WERI-Rb-1 (cell line): ENCODE data around the gene STRA8.

ENCODE experiments used
- DNase-seq: peaks from one replicate; pipeline ENCODE4 v3.0.0-alpha.2; 2020
- H3K27ac ChIP-seq: fragments of 250-450 bp; sonication (Bioruptor Pico); 2 replicates; pipeline ENCODE4 v1.5.1; 2020; ENCODE audit warnings: mild to moderate bottlenecking, moderate library complexity
- H3K27me3 ChIP-seq: fragments of 250-450 bp; sonication (Bioruptor Pico); 2 replicates; pipeline ENCODE4 v1.5.1; 2021; ENCODE audit warnings: mild to moderate bottlenecking, low read depth, moderate library complexity; ENCODE audit not compliant: insufficient read depth, severe bottlenecking
- H3K36me3 ChIP-seq: fragments of 250-450 bp; sonication (Bioruptor Pico); 2 replicates; pipeline ENCODE4 v1.5.1; 2020; ENCODE audit warnings: mild to moderate bottlenecking, moderate library complexity
- H3K4me3 ChIP-seq: 2 replicates; pipeline ENCODE4 v1.5.1; 2011; ENCODE audit warnings: low read depth, mild to moderate bottlenecking, control low read depth, low read length
- H3K9me3 ChIP-seq: fragments of 250-450 bp; sonication (Bioruptor Pico); 2 replicates; pipeline ENCODE4 v1.5.1; 2021; ENCODE audit warnings: mild to moderate bottlenecking, moderate library complexity; ENCODE audit not compliant: severe bottlenecking
- TF ChIP-seq, protein P1 (sequence below): IDR thresholded peaks from 2 replicates; pipeline ENCODE4 v1.5.1; 2011; ENCODE audit warnings: low read depth, mild to moderate bottlenecking, control low read depth, inconsistent platforms, low read length

Gene STRA8

GRCh38 chr7:135193615-135194081 is 40.0 kb upstream of the STRA8 start:
- H3K36me3 ChIP-seq, result peaks cover 35% of the 10 kb centered on the region
- H3K4me3 ChIP-seq, result no peak overlapping the region
- H3K9me3 ChIP-seq, result no peaks in the 10 kb centered on the region
- no peak overlapping the region for H3K27ac ChIP-seq
- no peak for DNase-seq
- TF ChIP-seq, protein P1, sequence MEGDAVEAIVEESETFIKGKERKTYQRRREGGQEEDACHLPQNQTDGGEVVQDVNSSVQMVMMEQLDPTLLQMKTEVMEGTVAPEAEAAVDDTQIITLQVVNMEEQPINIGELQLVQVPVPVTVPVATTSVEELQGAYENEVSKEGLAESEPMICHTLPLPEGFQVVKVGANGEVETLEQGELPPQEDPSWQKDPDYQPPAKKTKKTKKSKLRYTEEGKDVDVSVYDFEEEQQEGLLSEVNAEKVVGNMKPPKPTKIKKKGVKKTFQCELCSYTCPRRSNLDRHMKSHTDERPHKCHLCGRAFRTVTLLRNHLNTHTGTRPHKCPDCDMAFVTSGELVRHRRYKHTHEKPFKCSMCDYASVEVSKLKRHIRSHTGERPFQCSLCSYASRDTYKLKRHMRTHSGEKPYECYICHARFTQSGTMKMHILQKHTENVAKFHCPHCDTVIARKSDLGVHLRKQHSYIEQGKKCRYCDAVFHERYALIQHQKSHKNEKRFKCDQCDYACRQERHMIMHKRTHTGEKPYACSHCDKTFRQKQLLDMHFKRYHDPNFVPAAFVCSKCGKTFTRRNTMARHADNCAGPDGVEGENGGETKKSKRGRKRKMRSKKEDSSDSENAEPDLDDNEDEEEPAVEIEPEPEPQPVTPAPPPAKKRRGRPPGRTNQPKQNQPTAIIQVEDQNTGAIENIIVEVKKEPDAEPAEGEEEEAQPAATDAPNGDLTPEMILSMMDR, result no peak
- H3K27me3 ChIP-seq, result no peaks in the 10 kb centered on the region

- Histone ChIP-seq H3K4me3 (no peak overlapping the region), H3K27me3 (no peaks in the 10 kb centered on the region), H3K36me3 (peaks cover 34% of the 10 kb centered on the region), H3K9me3 (no peaks in the 10 kb centered on the region), H3K27ac (no peak overlapping the region)
- TF ChIP-seq, protein P1, result no peak
- no peak for DNase-seq
Observed at GRCh38 chr7:135194494-135195095, 39.0 kb upstream of the STRA8 start.

GRCh38 chr7:135195156-135195555 is 38.5 kb upstream of the STRA8 start:
- Histone ChIP-seq H3K27ac (no peak overlapping the region), H3K4me3 (no peak overlapping the region), H3K36me3 (peaks cover 34% of the 10 kb centered on the region), H3K9me3 (no peaks in the 10 kb centered on the region), H3K27me3 (no peaks in the 10 kb centered on the region)
- TF ChIP-seq, protein P1, result no peak
- no peak for DNase-seq

DNA sequence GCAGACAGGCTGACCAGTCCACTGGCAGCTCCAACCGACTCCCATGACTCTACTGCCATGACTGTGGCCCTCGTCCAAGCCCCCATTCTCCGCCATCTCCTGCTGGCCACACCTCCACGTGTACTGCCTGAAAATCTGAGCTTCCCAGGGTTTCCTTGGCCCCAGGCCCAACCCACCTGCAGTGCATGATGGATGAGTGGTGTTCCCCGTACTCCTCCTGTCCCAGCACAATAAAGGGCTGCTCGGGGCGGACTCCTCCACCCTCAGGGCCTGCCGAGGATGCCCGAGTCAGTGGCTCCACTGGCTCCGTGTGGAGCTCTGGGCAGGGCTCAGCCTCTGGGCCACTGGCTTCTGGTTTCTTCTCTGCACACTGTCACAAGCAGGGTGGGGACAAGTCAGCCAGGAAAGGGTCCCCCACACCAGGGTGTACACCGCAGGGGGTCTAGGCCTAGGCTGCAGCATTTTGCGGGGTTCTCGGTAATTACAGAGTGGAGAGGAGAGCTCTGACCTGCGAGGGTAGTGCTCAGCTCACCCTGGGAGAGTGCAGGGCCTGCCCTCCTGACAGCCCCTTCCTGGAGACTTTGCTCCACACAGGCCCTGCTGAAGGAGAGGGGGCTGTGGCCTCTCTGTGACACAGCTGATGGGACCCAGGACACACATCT is 37.5 kb upstream of the STRA8 start:
- Histone ChIP-seq H3K36me3 (peaks cover 32% of the 10 kb centered on the region), H3K4me3 (no peak overlapping the region), H3K27ac (no peak overlapping the region)

GRCh38 chr7:135197343-135197742 is 36.3 kb upstream of the STRA8 start:
- TF ChIP-seq, protein P1, result no peak
- Histone ChIP-seq H3K27ac (no peak overlapping the region), H3K27me3 (no peaks in the 10 kb centered on the region), H3K4me3 (no peak overlapping the region), H3K9me3 (no peaks in the 10 kb centered on the region), H3K36me3 (peaks cover 28% of the 10 kb centered on the region)
- no peak for DNase-seq

More for the DNA sequence above, 37.5 kb upstream of the STRA8 start:
- H3K27me3 ChIP-seq, result no peaks in the 10 kb centered on the region
- no peak for DNase-seq
- H3K9me3 ChIP-seq, result no peaks in the 10 kb centered on the region
- TF ChIP-seq, protein P1, result no peak
